Right lobe of liver (tissue), 4 donors: Measurements from ENCODE around the gene CDK12.

Source experiments
- CTCF ChIP-seq, 4 donors: fragments of 200-600 bp in 3 of 4; fragments of 450-650 bp in 1 of 4; IDR thresholded peaks; one replicate each; pipeline versions ENCODE4 v1.5.1 to v1.8.0; 2016 to 2022; ENCODE audit warnings: antibody characterized with exemption in 4 of 4, mild to moderate bottlenecking in 2 of 4
- POLR2A ChIP-seq: fragments of 450-650 bp; IDR thresholded peaks from one replicate; pipeline ENCODE4 v1.6.1; 2017; ENCODE audit warnings: antibody characterized with exemption, mild to moderate bottlenecking
- donor health status: DM: no; HTN: no; CAD: no.
- donor health status: DM: no; HTN: no; CAD: no.
- donor health status: DM: no; HTN: yes; CAD: no.

- no peak for TF ChIP-seq CTCF (IDR thresholded peaks at IDR 0.05)
- TF ChIP-seq POLR2A = peak; percentile 31
Measured at GRCh38 chr17:39573447-39574298, 112.4 kb downstream of the CDK12 start.
